HEK293 (cell line): ENCODE results near the gene CERS5.
A peak's percentile ranks its signal among the peaks of the same experiment; 100 is the strongest.

ENCODE experiments used
- CTCF ChIP-seq: fragments of 450-650 bp; formaldehyde crosslinking; IDR thresholded peaks from 2 replicates; pipeline ENCODE4 v1.5.1; 2016; ENCODE audit warnings: missing biosample characterization, missing genetic modification characterization
- GLI2 ChIP-seq: fragments of 450-650 bp; formaldehyde crosslinking; IDR thresholded peaks from 2 replicates; pipeline ENCODE4; 2017; ENCODE audit warnings: missing biosample characterization, missing genetic modification characterization, low read depth, borderline replicate concordance
- HOXC10 ChIP-seq: sonication (generic); formaldehyde crosslinking; IDR thresholded peaks from 2 replicates; pipeline ENCODE4 v1.8.1; 2023; ENCODE audit warnings: mild to moderate bottlenecking, missing genetic modification reagents
- KLF17 ChIP-seq: fragments of 450-650 bp; formaldehyde crosslinking; IDR thresholded peaks from 2 replicates; pipeline ENCODE4 v1.5.1; 2016; ENCODE audit warnings: missing biosample characterization, missing genetic modification characterization
- SCRT1 ChIP-seq: fragments of 450-650 bp; formaldehyde crosslinking; IDR thresholded peaks from 2 replicates; pipeline ENCODE4 v1.5.1; 2016; ENCODE audit warnings: missing biosample characterization, missing genetic modification characterization, borderline replicate concordance
- SCRT2 ChIP-seq: fragments of 450-650 bp; formaldehyde crosslinking; IDR thresholded peaks from 2 replicates; pipeline ENCODE4 v1.5.1; 2016; ENCODE audit warnings: missing biosample characterization, missing genetic modification characterization
- SP7 ChIP-seq: fragments of 450-650 bp; formaldehyde crosslinking; IDR thresholded peaks from 2 replicates; pipeline ENCODE4 v1.5.1; 2016; ENCODE audit warnings: missing biosample characterization, missing genetic modification characterization
- TRIM28 ChIP-seq: IDR thresholded peaks from 2 replicates; pipeline ENCODE4 v1.6.1; 2011; ENCODE audit warnings: low read length, control low read depth, borderline replicate concordance
- ZBTB11 ChIP-seq: fragments of 450-650 bp; formaldehyde crosslinking; conservative IDR thresholded peaks from 2 replicates; pipeline ENCODE4 v1.5.1; 2016; ENCODE audit warnings: low read depth, missing biosample characterization, missing genetic modification characterization
- ZBTB21 ChIP-seq: fragments of 450-650 bp; formaldehyde crosslinking; IDR thresholded peaks from 2 replicates; pipeline ENCODE4 v1.5.1; 2017; ENCODE audit warnings: missing biosample characterization, missing genetic modification characterization
- ZBTB26 ChIP-seq: fragments of 450-650 bp; formaldehyde crosslinking; optimal IDR thresholded peaks from 2 replicates; pipeline ENCODE3; 2016; ENCODE audit warnings: missing biosample characterization, mild to moderate bottlenecking, missing genetic modification characterization
- ZBTB7A ChIP-seq: fragments of 450-650 bp; formaldehyde crosslinking; IDR thresholded peaks from 2 replicates; pipeline ENCODE4 v1.5.1; 2016; ENCODE audit warnings: low read depth, missing biosample characterization, missing genetic modification characterization
- ZFP3 ChIP-seq: fragments of 450-650 bp; formaldehyde crosslinking; IDR thresholded peaks from 2 replicates; pipeline ENCODE4 v1.5.1; 2016; ENCODE audit warnings: low read depth, missing biosample characterization, missing genetic modification characterization
- ZIC2 ChIP-seq: fragments of 450-650 bp; formaldehyde crosslinking; IDR thresholded peaks from 2 replicates; pipeline ENCODE4 v1.5.1; 2016; ENCODE audit warnings: missing biosample characterization, missing genetic modification characterization
- ZNF121 ChIP-seq: fragments of 450-650 bp; formaldehyde crosslinking; IDR thresholded peaks from 2 replicates; pipeline ENCODE4 v1.5.1; 2016; ENCODE audit warnings: missing biosample characterization, missing genetic modification characterization
- ZNF2 ChIP-seq: fragments of 450-650 bp; formaldehyde crosslinking; IDR thresholded peaks from 2 replicates; pipeline ENCODE4 v1.5.1; 2016; ENCODE audit warnings: missing biosample characterization, missing genetic modification characterization
- ZNF23 ChIP-seq: fragments of 450-650 bp; formaldehyde crosslinking; IDR thresholded peaks from 2 replicates; pipeline ENCODE4 v1.5.1; 2016; ENCODE audit warnings: missing biosample characterization, missing genetic modification characterization, borderline replicate concordance
- ZNF366 ChIP-seq: fragments of 450-650 bp; formaldehyde crosslinking; conservative IDR thresholded peaks from 2 replicates; pipeline ENCODE4 v1.5.1; 2016; ENCODE audit warnings: missing biosample characterization, missing genetic modification characterization
- ZNF391 ChIP-seq: fragments of 450-650 bp; formaldehyde crosslinking; IDR thresholded peaks from 2 replicates; pipeline ENCODE4 v1.5.1; 2016; ENCODE audit warnings: low read depth, missing biosample characterization, missing genetic modification characterization, borderline replicate concordance
- ZNF433 ChIP-seq: fragments of 450-650 bp; formaldehyde crosslinking; IDR thresholded peaks from 2 replicates; pipeline ENCODE4 v1.5.1; 2016; ENCODE audit warnings: missing biosample characterization, missing genetic modification characterization, low read depth
- ZNF560 ChIP-seq: fragments of 450-650 bp; formaldehyde crosslinking; IDR thresholded peaks from 2 replicates; pipeline ENCODE4 v1.5.1; 2017; ENCODE audit warnings: missing biosample characterization, missing genetic modification characterization, borderline replicate concordance
- ZNF561 ChIP-seq: fragments of 450-650 bp; IDR thresholded peaks from 2 replicates; pipeline ENCODE4 v1.5.1; 2018; ENCODE audit warnings: missing biosample characterization, missing genetic modification characterization, borderline replicate concordance
- ZNF600 ChIP-seq: fragments of 450-650 bp; formaldehyde crosslinking; IDR thresholded peaks from 2 replicates; pipeline ENCODE4 v1.5.1; 2016; ENCODE audit warnings: missing biosample characterization, missing genetic modification characterization
- ZNF639 ChIP-seq: fragments of 450-650 bp; formaldehyde crosslinking; IDR thresholded peaks from 2 replicates; pipeline ENCODE4 v1.5.1; 2016; ENCODE audit warnings: missing biosample characterization, missing genetic modification characterization
- ZSCAN18 ChIP-seq: fragments of 450-650 bp; formaldehyde crosslinking; IDR thresholded peaks from 2 replicates; pipeline ENCODE4 v1.5.1; 2016; ENCODE audit warnings: missing biosample characterization, missing genetic modification characterization
- ZSCAN30 ChIP-seq: fragments of 450-650 bp; IDR thresholded peaks from 2 replicates; pipeline ENCODE4 v1.5.1; 2018; ENCODE audit warnings: missing biosample characterization, mild to moderate bottlenecking, missing genetic modification characterization, moderate library complexity
- ZSCAN4 ChIP-seq: fragments of 450-650 bp; formaldehyde crosslinking; IDR thresholded peaks from 2 replicates; pipeline ENCODE4 v1.5.1; 2017; ENCODE audit warnings: missing biosample characterization, missing genetic modification characterization

Gene CERS5

GRCh38 chr12:50111693-50112455 lies 55.3 kb downstream of the CERS5 start, which contains the start of gene COX14 (continued):
- TF ChIP-seq KLF17, result peak; percentile 89
- TF ChIP-seq GLI2 (tag by site-specific recombination), result no peak
- TF ChIP-seq SCRT1, result no peak
- TF ChIP-seq ZNF121 (tag by site-specific recombination), result no peak
- peak; percentile 66; the same call in 1 of the 2 replicates for TF ChIP-seq ZNF639 (tag by site-specific recombination)
- 0 out of 2 replicates have a peak, but pooled peaks have one; percentile 48 for TF ChIP-seq HOXC10 (CRISPR knock-in tag)
- peak; percentile 78; the same call in 1 of the 2 replicates for TF ChIP-seq ZNF391
- TF ChIP-seq TRIM28, result peak; percentile 75; the same call in 1 of the 2 replicates
- peak; percentile 81 for TF ChIP-seq ZBTB11
- peak; percentile 86 for TF ChIP-seq SP7 (tag by site-specific recombination)
- TF ChIP-seq CTCF (tag by site-specific recombination), result peak; percentile 96; the same call in 1 of the 2 replicates
- peak; percentile 75; the same call in 1 of the 2 replicates for TF ChIP-seq ZBTB7A (tag by site-specific recombination)
- TF ChIP-seq ZSCAN18 (tag by site-specific recombination), result no peak
- no peak; the same call in 1 of the 2 replicates for TF ChIP-seq ZNF561
- TF ChIP-seq SCRT2 (tag by site-specific recombination), result peak; percentile 56; the same call in 1 of the 2 replicates
- TF ChIP-seq ZBTB26 (tag by site-specific recombination), result peak; percentile 66
- TF ChIP-seq ZSCAN30 (tag by site-specific recombination), result peak; percentile 79
- peak; percentile 55 for TF ChIP-seq ZSCAN4 (tag by site-specific recombination)
- TF ChIP-seq ZIC2 (tag by site-specific recombination), result peak; percentile 54
- no peak for TF ChIP-seq ZFP3 (tag by site-specific recombination)
- TF ChIP-seq ZNF433 (tag by site-specific recombination), result no peak
- TF ChIP-seq ZBTB21 (tag by site-specific recombination), result peak; percentile 55; the same call in 1 of the 2 replicates
- peak; percentile 97 for TF ChIP-seq ZNF2 (tag by site-specific recombination)
- no peak for TF ChIP-seq ZNF560
- peak; percentile 97 for TF ChIP-seq ZNF600 (tag by site-specific recombination)
- peak; percentile 52; the same call in 1 of the 2 replicates for TF ChIP-seq ZNF366 (tag by site-specific recombination)
- no peak for TF ChIP-seq ZNF23
